Inflammatory macrophage treated with lipopolysaccharide for 1 hour (primary cell): Measurements from ENCODE around the gene LRP5.

ENCODE experiments used
- DNase-seq, 2 donors: peaks; one replicate each; pipeline ENCODE4 v3.0.0-alpha.2; 2020 to 2022

Gene LRP5

GRCh38 chr11:68309621-68310185, 2.7 kb upstream of the LRP5 start:
- no peak for DNase-seq

GRCh38 chr11:68311160-68312116, 953 bp upstream of the LRP5 start:
- peak; percentile 15 to 36 for DNase-seq

- no peak for DNase-seq
Observed at GRCh38 chr11:68312780-68313573, 586 bp downstream of the LRP5 start.

GRCh38 chr11:68313574-68314202, 1.3 kb downstream of the LRP5 start:
- no peak for DNase-seq

- DNase-seq = no peak
Observed at GRCh38 chr11:68314203-68315170, 2.1 kb downstream of the LRP5 start.

- DNase-seq = no peak
Observed at GRCh38 chr11:68315171-68315920, 3.0 kb downstream of the LRP5 start.

- no peak for DNase-seq
Observed at GRCh38 chr11:68317147-68317785, 4.9 kb downstream of the LRP5 start.

GRCh38 chr11:68321293-68322051, 9.1 kb downstream of the LRP5 start:
- no peak for DNase-seq

GRCh38 chr11:68322052-68322430, 9.7 kb downstream of the LRP5 start:
- DNase-seq = no peak

GRCh38 chr11:68324241-68324640, 11.8 kb downstream of the LRP5 start:
- no peak for DNase-seq

- DNase-seq = no peak
Observed at GRCh38 chr11:68324695-68325094, 12.3 kb downstream of the LRP5 start.

GRCh38 chr11:68325183-68325906, 13.0 kb downstream of the LRP5 start:
- no peak for DNase-seq

GRCh38 chr11:68325907-68326220, 13.5 kb downstream of the LRP5 start:
- no peak for DNase-seq

- no peak for DNase-seq
Observed at GRCh38 chr11:68326334-68327215, 14.2 kb downstream of the LRP5 start.

- DNase-seq = no peak
Observed at GRCh38 chr11:68327586-68328370, 15.4 kb downstream of the LRP5 start.

GRCh38 chr11:68328374-68329091, 16.1 kb downstream of the LRP5 start:
- no peak for DNase-seq

GRCh38 chr11:68329536-68329935, 17.1 kb downstream of the LRP5 start:
- DNase-seq = no peak
